Measurements from ENCODE around the gene PLK5.
"Not testable (repeated sequence)": the region's sequence is repeated elsewhere in the genome, so short reads cannot be mapped to it uniquely, and the experiment has no call there.

PLK5 gene

DNA sequence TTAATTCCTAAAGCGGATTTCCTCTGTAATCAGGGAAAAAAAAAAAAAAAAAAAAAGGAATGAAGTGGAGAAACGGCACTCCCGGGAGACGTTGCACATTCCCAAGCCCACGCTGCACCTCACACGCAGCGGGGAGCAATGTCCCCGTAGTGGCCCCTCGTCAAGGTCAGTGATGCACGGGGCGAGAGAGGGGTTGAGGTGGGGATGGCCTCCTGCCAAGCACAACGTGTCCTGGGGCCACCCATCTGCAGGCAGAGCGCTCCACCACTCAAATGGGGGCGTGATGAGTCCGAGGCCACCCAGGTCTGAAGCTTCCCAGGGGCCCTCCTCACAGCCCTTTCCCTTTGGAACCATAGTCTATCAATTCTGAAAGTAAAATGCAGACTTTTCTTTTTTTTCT is 15.1 kb downstream of the PLK5 start:
- DNase-seq (ENCODE audit: low read depth, low spot score) = no peak
- H3K4me3 ChIP-seq (ENCODE audit: low read length) = no peak overlapping the region

GRCh38 chr19:1539749-1540148 is 15.9 kb downstream of the PLK5 start:
- DNase-seq (ENCODE audit: low read depth, low spot score); H3K4me3 ChIP-seq (ENCODE audit: low read length): not testable (repeated sequence)

- DNase-seq (ENCODE audit: low read depth, low spot score) = no peak
- no peak overlapping the region for H3K4me3 ChIP-seq (ENCODE audit: low read length)
Measured at GRCh38 chr19:1540365-1540925, 16.6 kb downstream of the PLK5 start.

DNA sequence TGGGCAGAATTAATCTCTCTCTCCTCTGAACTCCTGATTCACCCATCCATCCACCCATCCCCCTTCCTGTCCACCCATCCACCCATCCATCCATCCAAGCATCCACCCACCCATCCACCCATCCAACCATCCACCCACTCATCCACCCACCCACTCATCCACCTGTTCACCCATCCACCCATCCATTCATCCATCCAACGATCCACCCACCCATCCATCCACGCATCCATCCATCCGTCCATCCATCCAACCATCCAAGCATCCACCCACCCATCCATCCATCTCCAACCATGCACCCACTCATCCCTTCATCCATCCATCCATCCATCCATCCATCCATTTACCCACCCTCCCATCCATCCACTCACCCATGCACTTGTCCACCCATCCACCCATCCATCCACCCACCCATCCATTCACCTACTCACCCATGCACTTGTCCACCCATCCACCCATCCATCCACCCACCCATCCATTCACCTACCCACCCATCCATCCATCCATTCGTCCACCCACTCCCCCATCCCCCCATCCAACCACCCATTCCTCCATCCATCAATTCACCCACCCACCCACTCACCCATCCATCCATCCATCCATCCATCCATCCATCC is 25.6 kb downstream of the PLK5 start:
- H3K4me3 ChIP-seq (ENCODE audit: low read length) = no peak overlapping the region
- DNase-seq (ENCODE audit: low read depth, low spot score) = no peak

- H3K4me3 ChIP-seq (ENCODE audit: low read length) = no peak overlapping the region
- DNase-seq (ENCODE audit: low read depth, low spot score) = no peak
Measured at GRCh38 chr19:1551068-1552040, 27.5 kb downstream of the PLK5 start.

- no peak for DNase-seq (ENCODE audit: low read depth, low spot score)
- H3K4me3 ChIP-seq (ENCODE audit: low read length) = no peak overlapping the region
Measured at GRCh38 chr19:1553415-1553814, 29.5 kb downstream of the PLK5 start.

- DNase-seq (ENCODE audit: low read depth, low spot score) = no peak
- H3K4me3 ChIP-seq (ENCODE audit: low read length) = no peak overlapping the region
Measured at GRCh38 chr19:1554968-1555367, 31.1 kb downstream of the PLK5 start.

DNA sequence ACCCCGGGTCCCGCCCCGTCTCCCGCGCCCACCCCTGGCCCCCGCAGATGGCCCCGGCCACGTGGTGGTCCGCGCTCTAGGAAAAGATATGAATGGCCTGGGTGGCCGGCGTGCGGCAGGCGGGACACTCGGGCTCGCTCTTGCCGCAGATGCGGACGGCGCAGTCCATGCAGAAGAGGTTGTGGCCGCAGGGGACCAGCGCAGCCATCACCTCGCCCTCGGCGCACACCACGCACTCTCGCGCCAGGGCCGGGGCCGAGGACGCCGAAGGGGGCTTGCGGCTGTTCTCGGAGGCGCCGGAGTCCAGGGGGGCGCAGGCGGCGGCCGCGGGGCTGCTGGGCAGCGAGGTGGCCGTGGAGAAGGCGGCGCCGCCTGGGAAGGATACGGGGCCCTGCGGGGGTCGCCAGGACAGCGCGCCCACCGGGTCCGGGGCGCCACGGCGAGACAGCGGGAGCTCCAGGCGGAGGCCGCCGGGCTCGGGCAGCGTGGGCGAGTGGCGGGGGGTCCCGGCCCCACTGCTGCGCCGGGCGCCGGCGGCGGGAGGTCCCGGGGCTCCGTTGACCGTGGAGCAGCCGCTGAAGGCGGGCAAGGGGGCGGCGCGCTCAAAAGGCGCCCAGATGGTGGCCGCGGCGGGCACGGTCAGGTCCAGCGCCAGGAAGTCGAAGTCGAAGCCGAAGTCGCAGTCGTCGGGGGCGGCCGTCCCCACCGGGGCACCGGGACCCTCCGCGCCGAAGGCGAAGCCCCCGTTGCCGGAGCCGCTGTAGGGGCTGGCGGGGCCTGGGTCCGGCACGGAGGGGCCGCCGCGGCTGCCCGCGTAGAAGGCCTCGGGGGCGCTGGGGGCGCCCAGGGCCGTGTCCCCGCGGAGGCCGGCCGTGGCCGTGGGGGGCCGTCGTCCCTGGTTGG is 31.9 kb downstream of the PLK5 start:
- no peak for DNase-seq (ENCODE audit: low read depth, low spot score)
- no peak overlapping the region for H3K4me3 ChIP-seq (ENCODE audit: low read length)

DNA sequence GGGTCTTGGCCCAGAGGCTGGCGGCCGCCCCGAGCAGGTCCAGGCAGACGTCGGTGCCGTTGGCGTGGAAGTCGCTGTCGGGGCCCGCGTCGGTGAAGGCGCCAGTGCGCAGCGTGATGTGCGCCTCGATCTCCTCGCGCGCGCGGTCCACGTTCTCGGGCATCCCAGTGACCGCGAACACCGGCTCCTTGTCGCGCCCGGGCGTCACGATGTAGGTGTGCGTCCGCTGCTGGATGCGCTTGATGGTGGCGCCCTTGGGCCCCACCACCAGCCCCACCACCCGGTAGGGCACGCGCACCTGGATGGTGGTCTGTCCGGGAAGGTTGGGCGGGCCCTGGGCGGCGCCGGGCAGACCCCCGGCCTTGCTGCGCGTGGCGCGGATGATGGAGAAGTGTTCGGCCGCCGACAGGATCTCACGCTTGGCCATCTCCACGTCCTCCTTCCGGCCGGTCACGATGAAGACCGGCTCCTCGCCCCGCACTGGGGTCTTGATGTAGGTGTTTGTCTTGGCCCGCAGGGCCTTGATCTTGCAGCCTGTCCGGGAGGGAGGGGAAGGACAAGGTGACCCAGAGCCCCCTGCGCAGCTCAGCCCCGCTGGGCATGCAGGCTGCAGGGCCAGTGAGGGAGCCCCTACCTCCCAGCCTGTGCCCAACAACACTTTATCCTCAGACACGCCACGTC is 32.7 kb downstream of the PLK5 start:
- no peak for DNase-seq (ENCODE audit: low read depth, low spot score)
- H3K4me3 ChIP-seq (ENCODE audit: low read length) = no peak overlapping the region

- no peak for DNase-seq (ENCODE audit: low read depth, low spot score)
- no peak overlapping the region for H3K4me3 ChIP-seq (ENCODE audit: low read length)
Measured at GRCh38 chr19:1558552-1558951, 34.7 kb downstream of the PLK5 start.

- DNase-seq (ENCODE audit: low read depth, low spot score) = no peak
- H3K4me3 ChIP-seq (ENCODE audit: low read length) = no peak overlapping the region
Measured at GRCh38 chr19:1560286-1560882, 36.5 kb downstream of the PLK5 start.

- no peak overlapping the region for H3K4me3 ChIP-seq (ENCODE audit: low read length)
- no peak for DNase-seq (ENCODE audit: low read depth, low spot score)
Measured at GRCh38 chr19:1561236-1561842, 37.5 kb downstream of the PLK5 start.

DNA sequence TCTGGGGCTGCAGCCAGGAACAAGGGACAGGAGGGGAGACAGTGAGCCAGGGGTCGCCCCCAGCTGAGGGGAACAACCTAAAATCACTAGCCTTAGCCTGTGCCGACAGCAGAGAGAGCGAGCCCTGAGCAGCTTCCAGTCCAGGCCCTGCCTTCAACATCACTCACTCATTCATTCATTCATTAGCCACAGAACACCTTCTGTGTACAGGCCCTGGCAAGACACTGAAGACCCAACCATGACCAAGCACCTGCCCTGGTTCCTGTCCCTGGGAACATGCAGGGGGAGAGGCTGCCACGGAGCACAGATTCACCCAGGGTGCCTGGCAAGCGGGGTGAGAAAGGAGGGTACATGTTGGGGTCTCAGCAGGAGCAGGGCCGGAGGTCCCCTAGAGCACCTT is 39.4 kb downstream of the PLK5 start:
- DNase-seq (ENCODE audit: low read depth, low spot score) = no peak
- H3K4me3 ChIP-seq (ENCODE audit: low read length) = no peak overlapping the region

- no peak for DNase-seq (ENCODE audit: low read depth, low spot score)
- no peak overlapping the region for H3K4me3 ChIP-seq (ENCODE audit: low read length)
Measured at GRCh38 chr19:1566392-1567115, 42.7 kb downstream of the PLK5 start.

- peak overlapping the region; percentile 27 for H3K4me3 ChIP-seq (ENCODE audit: low read length)
- DNase-seq (ENCODE audit: low read depth, low spot score) = no peak
Measured at GRCh38 chr19:1567116-1567847, 43.4 kb downstream of the PLK5 start.

DNA sequence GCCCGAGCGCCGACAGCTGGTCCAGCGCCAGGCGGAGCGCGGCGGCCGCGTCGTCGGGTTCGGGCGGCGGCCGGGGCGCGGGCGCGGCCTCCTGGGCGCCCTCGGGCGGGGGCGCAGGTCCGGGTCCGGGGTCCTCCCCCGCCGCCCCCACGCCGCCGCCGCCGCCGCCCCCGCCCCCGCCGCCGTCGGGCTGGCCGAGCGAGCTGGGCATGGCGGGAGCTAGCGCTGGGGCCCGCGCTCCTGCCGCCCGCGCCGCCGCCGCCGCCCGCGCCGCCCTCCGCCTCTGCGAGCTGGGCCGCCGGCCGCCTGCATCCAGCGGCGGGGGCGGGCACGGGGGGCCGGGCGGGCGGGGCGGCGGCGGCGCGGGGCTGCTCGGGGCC is 44.0 kb downstream of the PLK5 start:
- H3K4me3 ChIP-seq (ENCODE audit: low read length) = no peak overlapping the region

More for the DNA sequence above, 44.0 kb downstream of the PLK5 start:
- no peak for DNase-seq (ENCODE audit: low read depth, low spot score)
